Hematopoietic multipotent progenitor cell treated with erythropoietin and hydrocortisone succinate and interleukin-3 and kit ligand, for 15 days (in vitro differentiated cells): ENCODE measurements around the gene IPO11.
"Not testable (repeated sequence)": the region's sequence is repeated elsewhere in the genome, so short reads cannot be mapped to it uniquely, and the experiment has no call there.

Source experiments
- DNase-seq: peaks from one replicate; pipeline ENCODE4 v3.0.0-alpha.2; 2015; ENCODE audit warnings: low spot score

The IPO11 gene

DNA sequence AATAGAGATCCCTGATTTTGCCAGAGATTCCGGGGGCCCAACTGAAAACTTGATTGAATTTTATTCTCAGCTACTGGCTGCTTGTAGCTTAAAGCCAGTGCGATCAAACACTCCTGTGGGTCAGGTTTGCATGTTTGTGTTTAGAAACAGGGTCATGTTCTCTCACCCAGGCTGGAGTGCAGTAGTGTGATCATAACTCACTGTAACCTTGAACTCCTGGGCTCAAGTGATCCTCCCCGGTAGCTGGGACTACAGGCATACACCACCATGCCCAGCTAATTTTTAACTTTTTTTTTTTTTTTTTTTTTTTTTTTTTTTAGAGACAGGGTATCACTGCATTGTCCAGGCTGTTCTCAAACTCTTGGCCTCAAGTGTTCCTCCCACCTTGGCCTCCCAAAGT lies 232.7 kb downstream of the IPO11 start:
- DNase-seq, result no peak

GRCh38 chr5:62647241-62647640 lies 234.7 kb downstream of the IPO11 start:
- no peak for DNase-seq

DNA sequence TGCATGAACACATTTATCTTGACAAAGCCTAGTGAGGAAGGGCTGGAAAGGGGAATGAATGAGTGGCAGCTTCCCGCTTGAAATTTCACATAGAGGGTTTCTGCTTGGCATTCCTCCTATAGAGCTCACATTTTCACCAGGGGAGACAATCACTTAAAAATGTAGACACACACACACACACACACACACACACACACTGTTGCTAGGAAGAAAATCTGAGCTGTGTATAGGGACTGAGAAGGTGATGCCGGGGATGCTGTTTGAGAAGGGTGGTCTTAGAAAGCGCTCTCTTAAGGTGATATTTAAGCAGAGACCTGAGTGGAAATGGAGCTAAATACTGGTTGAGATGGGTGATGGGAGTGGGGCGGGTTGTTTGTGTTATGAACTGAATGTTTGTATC lies 236.5 kb downstream of the IPO11 start:
- no peak for DNase-seq

DNA sequence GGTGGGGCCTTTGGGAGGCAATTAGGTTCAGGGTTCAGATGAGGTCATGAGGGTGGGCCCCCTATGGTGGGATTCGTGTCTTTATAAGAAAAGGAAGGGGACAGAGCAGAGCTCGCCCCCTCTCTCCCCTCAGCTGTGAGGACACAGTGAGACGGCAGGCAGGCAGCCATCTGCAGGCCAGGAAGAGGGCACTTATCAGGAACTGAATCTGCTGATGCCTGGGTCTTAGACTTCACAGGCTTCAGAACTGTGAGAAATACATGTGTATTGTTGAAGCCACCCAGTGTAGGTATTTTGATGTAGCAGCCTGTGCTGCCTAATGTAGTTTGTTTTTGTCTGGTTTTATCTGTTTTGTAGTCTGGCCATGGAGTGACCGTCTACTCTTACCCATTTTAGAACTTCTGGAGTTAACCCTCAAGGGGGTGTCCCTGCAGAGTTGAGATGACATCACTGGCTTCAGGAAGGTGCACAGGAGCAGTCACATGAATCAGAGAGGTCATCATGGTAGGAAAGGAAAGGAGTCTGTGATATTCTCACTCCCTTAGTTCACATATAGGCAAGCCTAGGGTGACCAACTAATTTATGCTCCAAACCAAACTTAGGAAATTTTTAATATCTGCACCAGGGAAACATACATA lies 237.0 kb downstream of the IPO11 start:
- no peak for DNase-seq

GRCh38 chr5:62650197-62650596 lies 237.6 kb downstream of the IPO11 start:
- DNase-seq, result no peak

DNA sequence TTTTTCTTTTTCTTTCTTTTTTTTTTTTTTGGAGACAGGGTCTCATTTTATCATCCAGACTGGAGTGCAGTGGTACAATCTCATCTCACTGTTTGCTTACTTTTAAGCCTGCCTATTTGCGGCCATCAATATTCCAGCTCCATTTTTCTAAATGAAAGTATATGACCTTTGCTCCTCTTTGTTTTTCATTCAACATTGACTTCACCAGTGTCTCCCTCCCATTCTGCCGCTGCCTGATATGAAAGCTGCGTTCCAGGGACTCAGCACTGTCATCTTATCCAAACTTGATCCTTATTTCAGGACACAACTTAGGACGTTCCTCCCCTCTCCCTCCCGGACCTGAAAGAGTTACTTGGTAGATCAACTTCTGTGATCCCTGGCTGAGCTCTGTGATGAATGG lies 239.7 kb downstream of the IPO11 start:
- no peak for DNase-seq

DNA sequence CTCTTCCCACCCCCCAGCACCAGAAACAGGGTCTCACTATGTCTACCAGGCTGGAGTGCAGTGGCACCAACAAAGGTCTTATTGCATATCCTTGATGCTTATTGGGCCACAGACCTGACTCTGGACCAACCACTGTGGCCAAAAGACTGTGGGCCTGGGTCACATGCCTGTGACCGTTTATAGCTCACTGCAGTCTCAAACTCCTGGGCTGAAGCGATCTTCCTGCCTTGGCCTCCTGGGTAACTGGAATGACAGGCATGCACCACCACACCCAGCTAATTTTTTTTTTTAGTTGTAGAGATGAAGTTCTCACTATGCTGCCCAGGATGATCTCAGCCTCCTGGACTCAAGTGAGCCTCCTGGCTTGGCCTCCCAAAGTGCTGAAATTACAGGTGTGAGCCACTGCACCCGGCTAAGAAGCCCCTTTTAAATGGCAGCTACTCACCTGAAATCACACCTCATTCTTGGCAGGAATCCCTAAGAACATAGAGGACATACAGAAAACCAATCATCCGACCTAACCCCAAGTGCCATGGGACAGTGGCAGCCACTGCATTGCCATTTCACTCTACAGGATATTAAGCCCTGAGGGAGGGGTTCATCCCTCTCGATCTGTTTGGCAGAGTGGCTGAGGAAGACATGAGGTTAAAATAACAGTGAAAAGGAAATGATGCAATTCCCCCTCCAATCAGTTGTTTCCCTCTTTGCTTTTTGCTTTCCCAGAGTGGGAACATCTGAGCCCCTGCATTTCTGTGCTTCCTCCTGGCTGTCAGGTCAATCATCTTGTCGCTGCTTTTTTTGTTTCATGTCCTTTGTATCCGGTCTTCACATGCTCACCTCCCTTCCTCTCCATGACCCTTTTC lies 240.7 kb downstream of the IPO11 start:
- no peak for DNase-seq

DNA sequence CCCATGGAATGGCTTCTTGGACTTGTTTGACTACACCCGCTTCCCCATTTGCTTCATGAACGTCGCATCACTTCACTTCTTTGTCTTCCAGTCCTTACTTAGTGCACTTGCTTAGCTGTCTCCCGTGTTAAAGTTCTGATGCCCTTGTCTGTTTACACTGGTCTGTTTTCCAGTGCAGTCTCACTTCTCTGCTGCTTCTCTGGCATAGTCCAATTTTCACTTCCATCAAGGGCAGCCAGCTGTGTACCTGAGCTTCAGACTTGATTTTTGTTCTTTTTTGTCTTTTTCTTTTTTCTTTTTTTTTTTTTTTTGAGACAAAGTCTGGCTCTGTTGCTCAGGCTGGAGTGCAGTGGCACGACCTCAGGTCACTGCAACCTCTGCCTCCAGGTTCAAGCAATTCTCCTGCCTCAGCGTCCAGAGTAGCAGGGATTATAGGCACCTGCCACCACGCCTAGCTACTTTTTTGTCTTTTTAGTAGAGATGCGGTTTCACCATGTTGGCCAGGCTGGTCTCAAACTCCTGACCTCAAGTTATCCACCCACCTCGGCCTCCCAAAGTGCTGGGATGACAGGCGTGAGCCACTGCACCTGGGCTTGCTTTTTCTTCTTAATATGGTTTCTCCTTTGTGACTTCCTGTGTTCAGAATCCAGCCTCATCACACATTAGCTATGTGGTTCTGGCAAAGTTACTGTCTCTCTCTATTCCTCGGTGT lies 241.5 kb downstream of the IPO11 start:
- DNase-seq, result no peak

- not testable (repeated sequence) for DNase-seq
Observed at GRCh38 chr5:62657772-62658171, 245.2 kb downstream of the IPO11 start.

DNA sequence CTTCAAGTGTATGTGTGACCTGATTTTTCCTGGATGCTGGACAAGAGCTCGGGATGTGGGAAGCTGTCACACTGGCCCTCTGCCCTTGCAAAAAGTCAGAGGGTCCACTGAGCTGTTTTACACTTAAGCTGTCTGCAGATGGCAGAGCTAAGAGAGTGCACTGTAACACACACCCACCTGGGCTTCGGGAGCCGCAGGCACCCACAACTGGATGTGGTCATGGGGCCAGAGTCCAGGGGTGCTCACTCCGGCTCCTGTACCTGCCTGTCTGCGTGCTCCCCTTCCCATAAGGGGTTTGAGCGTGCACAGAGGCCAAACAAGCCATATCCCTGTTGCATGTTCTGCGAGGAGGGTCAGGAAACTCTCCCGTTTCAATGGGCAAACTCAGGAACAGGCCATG lies 248.6 kb downstream of the IPO11 start:
- no peak for DNase-seq

GRCh38 chr5:62662521-62662920 lies 250.0 kb downstream of the IPO11 start:
- no peak for DNase-seq

DNA sequence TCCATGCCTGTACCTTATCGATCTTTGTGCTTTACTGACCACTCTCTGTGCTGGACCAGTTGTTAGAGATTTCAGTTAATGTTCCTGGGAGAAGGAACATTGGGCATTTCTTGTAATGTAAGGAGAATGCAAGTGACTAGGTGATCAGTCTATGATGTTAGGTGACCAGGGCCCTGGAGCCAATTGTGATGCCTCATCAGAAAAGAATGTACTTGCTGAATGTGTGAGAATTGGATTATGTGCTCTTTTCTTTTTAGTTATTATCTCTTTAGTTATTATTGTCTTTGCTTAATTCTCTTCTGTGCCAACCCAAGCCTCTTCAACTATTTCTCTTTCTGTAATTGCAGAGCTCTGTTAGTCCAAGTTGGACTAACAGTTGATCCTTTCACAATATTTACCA lies 258.9 kb downstream of the IPO11 start:
- no peak for DNase-seq

- DNase-seq, result not testable (repeated sequence)
Observed at GRCh38 chr5:62676596-62676995, 264.0 kb downstream of the IPO11 start.
